Bone marrow (tissue), 2 donors: ENCODE data around the gene TSC22D3.
"Not testable (repeated sequence)": the region's sequence is repeated elsewhere in the genome, so short reads cannot be mapped to it uniquely, and the experiment has no call there.

Experiments
- DNase-seq, 2 donors: peaks; one replicate each; lab custom pipeline; 2025; lab: John Stamatoyannopoulos, UW

Gene TSC22D3

DNA sequence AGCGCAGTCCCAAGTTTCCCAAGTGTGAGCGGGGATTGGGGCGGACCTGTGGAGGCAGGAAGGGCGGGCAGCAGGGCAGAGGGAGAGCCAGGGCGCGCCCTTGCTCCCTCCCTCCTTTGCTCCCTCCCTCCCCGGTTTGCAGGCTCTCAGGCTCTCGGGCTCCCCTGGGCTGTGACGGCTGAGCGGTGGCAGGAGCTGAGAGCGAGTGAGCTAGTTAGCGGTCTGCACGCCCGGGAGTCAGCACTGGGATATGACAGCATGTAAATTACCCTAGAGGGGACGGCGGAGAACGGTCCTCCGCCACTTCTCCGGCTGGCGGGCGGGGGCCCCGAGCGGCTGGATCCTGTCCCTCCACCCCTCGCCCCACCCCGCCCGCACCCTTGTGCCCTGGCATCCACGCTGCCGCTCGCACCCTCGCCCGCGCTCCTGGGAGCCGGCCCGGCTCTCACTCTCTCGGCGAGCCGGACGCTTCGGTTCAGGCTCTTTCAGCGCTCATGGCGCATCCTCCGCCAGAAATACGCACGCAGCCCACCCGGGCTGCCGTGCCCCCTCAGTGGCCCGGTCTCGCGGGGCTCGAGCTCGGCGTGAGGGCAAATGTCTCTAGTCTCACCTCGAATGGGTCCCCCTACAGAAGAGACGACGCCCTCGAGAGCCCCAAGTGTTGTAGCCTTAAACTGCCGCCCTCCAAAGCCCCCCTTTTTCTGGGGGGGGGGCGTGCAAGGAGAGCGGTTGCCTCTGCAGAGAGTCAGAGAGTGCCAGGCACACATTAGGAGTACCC is at the start of gene TSC22D3:
Gene TSC22D3 (minus strand): TSS at position 54 of the 778 bp plus-strand sequence. CDS start 368 bp downstream, outside the sequence.
- peak; percentile 16 to 29 for DNase-seq

DNA sequence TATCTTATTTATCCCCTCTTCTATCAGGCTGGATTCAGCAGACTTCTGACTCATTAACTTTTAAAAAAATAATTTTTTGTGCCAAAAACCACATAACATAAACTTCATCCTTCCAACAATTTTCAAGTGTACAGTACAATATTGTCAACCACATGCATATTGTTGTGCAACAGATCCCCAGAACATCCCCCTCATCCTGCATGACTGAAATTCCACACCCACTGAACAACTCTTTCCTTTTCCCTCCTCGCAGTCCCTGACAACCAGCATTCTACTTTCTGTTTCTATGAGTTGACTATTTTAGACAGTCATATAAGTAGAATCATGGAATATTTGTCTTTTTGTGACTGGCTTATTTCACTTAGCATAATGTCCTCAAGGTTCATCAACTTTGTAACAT is 47.9 kb upstream of the TSC22D3 start:
- DNase-seq = no peak

DNA sequence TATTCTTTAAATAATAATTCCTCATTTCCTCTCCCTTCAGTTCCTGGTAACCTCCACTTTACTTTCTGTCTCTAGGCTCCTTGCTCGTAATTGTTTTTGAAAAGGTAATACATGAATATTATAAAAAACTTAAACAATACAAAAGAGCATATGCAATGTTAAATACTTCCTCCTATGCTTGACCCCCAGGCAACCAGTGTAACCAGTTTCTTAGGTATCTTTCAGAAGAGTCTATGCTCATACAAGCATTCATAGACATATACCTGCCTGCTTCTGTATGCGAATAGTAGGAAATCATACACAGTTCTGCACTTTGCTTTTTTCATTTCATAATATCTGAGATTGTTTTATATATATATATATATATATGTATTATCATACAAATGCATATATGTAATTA is 47.5 kb upstream of the TSC22D3 start:
- DNase-seq = no peak

DNA sequence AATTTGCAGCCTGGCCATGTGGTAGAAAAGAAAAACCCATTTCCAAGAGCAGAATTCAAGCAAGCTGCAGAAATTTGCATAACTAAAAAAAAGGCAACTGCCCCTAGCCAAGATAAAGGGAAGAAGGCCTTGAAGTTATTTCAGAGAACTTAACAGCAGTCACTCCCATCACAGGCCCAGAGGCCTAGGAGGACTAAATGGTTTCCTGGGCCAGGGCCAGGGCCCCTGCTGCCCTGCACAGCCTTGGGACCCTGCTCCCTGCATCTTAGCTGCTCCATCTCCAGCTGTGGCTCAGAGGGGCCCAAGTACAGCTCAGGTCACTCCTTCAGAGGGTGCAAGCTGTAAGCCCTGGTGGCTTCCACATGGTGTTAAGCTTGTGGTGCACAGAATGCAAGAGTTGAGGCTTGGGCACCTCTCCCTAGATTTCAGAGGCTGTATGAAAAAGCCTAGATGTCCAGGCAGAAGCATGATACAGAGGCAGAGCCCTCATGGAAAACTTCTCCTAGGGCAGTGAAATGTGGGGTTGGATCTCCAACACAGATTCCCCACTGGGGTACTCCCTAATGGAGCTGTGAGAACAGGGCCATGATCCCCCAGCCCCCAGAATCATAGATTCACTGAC is 43.4 kb upstream of the TSC22D3 start:
- no peak for DNase-seq

DNA sequence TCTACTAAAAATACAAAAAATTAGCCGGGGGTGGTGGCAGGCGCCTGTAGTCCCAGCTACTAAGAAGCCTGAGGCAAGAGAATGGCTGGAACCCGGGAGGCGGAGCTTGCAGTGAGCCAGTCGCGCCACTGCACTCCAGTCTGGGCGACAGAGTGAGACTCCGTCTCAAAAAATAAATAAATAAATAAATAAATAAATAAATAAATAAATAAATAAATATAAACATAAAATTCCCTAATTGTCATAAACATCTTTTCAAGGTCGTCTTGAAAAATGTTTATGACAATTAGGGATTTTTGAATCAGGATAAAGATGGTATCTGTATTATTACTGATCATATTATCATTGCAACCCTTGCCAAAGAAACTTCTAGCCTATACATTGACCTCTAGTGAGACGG is 34.5 kb upstream of the TSC22D3 start:
- not testable (repeated sequence) for DNase-seq

- no peak for DNase-seq
Measured at GRCh38 chrX:107805179-107805578, 29.6 kb upstream of the TSC22D3 start.

GRCh38 chrX:107804427-107804826 is 28.8 kb upstream of the TSC22D3 start:
- no peak for DNase-seq

GRCh38 chrX:107787827-107788226 is 12.2 kb upstream of the TSC22D3 start:
- DNase-seq = no peak

GRCh38 chrX:107780525-107780924 is 4.9 kb upstream of the TSC22D3 start:
- DNase-seq = no peak

DNA sequence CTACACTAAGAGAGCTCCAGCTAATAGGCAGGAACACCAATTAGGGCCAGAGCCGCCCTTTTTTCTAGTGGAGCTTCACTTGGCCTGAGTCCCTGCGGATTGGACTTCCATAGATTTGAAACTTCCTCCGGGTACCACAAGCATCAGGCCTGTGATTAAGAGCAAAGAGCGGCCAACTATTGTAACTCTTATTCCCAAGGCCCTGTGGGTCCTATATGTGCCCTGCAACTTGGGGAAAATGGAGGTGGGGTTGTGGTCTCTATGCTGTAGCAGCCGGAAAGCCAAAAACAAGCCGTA is 1.9 kb upstream of the TSC22D3 start, which contains the start of gene NCBP2L:
Gene NCBP2L (plus strand): TSS at position 198 of the 297 bp plus-strand sequence. CDS start 16,488 bp downstream, outside the sequence.
- no peak for DNase-seq

DNA sequence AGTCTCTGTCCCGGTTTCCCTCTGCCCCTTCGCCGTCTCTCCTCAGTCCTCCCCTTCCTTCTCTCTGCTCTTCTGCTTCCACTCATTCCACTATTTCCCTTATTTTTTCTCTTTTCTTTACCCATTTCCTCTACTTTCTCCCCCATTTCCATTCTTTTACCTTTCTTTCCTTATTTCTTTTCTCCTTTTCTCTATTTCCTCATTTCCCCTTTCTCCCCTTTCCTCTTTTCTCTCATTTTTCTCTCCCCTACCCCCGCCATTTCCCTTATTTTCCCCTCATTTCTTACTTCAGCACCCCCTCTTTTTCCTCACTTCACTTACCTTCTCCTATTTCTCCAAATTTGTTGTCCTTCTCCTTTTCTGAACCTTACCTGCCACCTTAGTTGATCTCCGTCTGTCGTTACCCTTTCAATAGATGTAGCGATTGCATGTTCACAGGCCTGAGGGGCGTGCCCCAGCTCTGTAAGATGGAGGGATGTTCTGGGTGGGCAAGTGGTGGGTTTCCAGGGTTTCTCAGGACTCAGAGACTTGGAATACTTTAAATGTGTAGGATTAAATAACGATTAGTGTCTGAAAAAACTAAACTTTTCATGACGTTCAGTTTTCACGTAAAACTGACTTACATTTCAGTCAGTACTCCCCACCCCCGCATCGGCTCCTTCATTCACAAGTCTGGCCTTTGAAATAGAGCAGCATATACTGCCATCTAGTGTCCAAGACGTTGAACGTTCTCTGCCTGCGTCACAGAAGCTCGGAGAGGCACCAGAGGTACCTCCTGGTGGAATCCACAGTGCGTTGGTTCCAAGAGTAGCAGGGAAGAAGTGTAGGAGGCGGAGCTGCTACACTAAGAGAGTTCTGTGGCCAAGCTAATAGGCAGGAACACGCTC is 1.3 kb upstream of the TSC22D3 start:
- peak in 1 of 2 donors; percentile 66 for DNase-seq

GRCh38 chrX:107775000-107775733 is 420 bp downstream of the TSC22D3 start:
- no peak for DNase-seq

- DNase-seq = no peak
Measured at GRCh38 chrX:107773906-107774435, 1.6 kb downstream of the TSC22D3 start.

DNA sequence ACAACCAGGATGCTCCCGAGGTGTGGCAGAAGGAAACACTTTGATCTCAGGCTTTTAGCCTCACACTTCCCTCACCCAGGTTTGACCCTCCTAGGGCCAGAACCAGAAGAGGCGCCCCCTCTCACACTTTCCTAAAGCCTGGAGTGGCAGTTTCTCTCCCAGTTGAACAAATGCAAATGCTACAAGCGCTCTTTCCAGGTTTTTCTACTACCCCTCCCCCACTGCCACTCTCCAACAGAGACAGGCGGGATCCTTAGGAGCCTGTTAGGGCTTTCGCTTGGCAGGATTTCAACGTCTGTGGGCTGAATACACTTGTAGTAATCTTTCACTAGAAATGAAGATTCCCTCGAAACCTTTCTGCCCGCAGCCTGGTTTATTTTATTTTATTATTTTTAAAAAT is 2.4 kb downstream of the TSC22D3 start:
- DNase-seq = no peak

GRCh38 chrX:107769581-107770317 is 5.8 kb downstream of the TSC22D3 start:
- no peak for DNase-seq

DNA sequence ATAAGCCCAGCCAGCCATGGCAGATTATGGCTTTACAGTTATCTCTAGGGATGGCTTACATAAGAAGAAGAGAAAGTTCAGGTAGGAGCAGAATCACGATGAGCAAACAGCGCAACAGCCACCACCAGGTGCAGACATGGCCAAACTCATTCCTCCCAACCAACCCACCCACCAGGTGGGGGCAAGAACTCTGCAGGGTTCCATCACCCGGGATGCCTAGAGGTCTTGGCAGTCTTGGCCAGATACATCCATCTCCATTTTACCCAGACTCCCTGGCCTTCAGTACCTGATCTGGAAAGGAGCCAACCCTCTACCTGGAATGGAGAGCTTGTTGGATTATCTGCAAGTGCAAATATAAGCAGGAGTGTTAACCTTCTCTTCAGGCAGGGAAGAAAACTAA is 7.5 kb downstream of the TSC22D3 start:
- DNase-seq = no peak

DNA sequence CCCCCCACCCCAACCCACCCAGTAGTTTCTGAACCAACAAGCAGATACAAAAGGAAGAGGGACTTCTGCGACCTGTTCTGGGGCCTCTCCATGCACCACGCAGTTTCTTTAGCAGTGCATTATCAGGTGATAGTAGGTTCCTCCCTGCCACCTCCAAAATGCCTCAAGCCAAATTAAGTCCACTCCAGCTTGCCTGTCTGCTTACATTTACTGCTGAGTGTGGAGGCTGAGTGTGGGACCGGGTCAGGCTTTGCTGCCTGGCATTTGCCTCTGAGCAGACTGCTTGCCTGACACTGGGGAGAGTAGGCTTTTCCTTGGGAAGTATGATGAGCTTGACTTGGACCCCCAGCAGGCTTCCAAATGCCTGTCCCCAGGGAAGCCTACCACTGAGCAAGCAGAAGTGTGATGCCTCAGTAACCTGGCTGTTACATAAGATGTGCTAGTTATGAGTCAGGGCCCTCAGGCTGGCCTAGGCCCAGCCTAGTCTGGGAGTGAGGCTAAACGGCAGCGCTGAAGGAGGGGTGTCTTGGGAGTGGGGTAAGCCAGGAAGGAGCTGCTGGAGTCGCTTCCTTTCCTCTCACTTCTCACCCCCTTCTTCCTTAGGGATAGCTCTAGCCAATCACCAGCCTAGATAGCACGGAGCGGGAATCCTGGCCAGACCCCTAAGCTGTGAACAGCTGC is 9.0 kb downstream of the TSC22D3 start:
- DNase-seq = no peak

DNA sequence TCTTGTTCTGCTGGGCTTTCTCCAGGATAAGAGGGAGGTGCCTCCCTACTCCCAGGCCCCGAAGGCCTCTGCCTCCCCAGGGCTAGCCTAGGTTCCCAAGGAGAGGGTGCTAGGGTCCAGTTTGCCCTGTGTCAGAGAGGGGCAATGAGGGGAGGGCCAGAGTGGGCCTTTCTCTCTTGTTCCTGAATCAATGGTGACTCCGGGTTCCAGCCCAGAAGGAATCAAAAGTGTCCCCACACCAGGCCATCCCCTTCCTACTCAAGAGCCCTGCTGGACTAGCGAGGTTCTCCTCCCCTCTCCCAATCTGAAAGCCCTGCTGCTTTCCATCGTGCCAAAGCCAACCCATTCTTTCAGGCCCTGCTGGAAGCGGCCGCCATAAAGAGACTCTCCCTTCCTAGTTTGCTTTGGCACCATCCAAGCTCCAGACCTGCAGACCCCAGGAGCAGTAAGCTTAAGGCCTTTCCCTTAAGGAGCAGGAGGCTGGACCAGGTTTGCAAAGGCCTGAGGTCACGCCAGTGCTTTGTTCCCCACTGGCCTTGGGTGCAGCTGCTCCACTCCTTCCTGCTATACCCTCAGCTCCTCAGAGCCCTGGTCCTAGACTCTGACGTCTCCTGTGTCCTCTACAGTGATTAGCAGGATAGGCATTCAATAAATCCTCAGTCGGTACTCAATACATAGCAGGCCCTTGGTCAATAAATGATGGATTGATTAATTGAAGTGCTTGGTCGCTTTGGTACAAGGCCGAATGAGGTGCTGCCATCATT is 10.6 kb downstream of the TSC22D3 start:
- DNase-seq = no peak

DNA sequence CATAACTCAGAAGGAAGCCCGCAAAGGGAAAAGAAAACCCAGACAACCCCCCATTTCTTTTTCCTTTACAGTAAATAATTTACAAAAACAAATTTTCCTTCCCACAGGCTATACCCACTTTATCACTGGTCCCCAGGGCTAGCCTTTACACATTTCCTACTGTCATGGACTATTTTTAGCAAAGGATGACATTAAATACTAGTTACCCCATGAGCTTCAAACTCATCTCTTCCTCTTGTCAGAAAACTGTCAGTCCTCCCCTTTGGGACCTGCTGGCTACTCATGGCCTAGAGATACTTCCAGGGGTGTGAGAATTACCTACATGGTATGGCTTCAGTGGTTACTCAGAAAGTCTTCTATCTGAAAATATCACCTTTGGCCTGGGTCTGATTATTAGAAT is 11.9 kb downstream of the TSC22D3 start:
- no peak for DNase-seq
